Stimulated activated CD8-positive, alpha-beta memory T cell treated with anti-CD3 and anti-CD28 coated beads, Interleukin-15, amount 100 ng/mL, for 1 hour (primary cell): ENCODE measurements around the gene IL1RAPL1.

Experiments used
- DNase-seq: peaks from one replicate; pipeline ENCODE4 v3.0.0-alpha.2; 2020; ENCODE audit warnings: low read depth

The IL1RAPL1 gene

GRCh38 chrX:29652484-29652883 lies 1065.2 kb downstream of the IL1RAPL1 start:
- DNase-seq: no peak

GRCh38 chrX:29653721-29654120 lies 1066.5 kb downstream of the IL1RAPL1 start:
- DNase-seq: no peak

GRCh38 chrX:29659911-29660310 lies 1072.7 kb downstream of the IL1RAPL1 start:
- DNase-seq: no peak

- DNase-seq: no peak
Observed at GRCh38 chrX:29661290-29661689, 1074.0 kb downstream of the IL1RAPL1 start.

- DNase-seq: no peak
Observed at GRCh38 chrX:29662101-29662500, 1074.9 kb downstream of the IL1RAPL1 start.

GRCh38 chrX:29662759-29663503 lies 1075.7 kb downstream of the IL1RAPL1 start:
- no peak for DNase-seq

- no peak for DNase-seq
Observed at GRCh38 chrX:29665532-29665931, 1078.3 kb downstream of the IL1RAPL1 start.

- DNase-seq: no peak
Observed at GRCh38 chrX:29666366-29666765, 1079.1 kb downstream of the IL1RAPL1 start.

- DNase-seq: no peak
Observed at GRCh38 chrX:29671421-29671820, 1084.2 kb downstream of the IL1RAPL1 start.

- DNase-seq: no peak
Observed at GRCh38 chrX:29687687-29688086, 1100.4 kb downstream of the IL1RAPL1 start.

- no peak for DNase-seq
Observed at GRCh38 chrX:29690061-29690460, 1102.8 kb downstream of the IL1RAPL1 start.

- no peak for DNase-seq
Observed at GRCh38 chrX:29691044-29691443, 1103.8 kb downstream of the IL1RAPL1 start.

GRCh38 chrX:29693912-29694311 lies 1106.7 kb downstream of the IL1RAPL1 start:
- no peak for DNase-seq

GRCh38 chrX:29699239-29699638 lies 1112.0 kb downstream of the IL1RAPL1 start:
- no peak for DNase-seq

GRCh38 chrX:29707088-29707487 lies 1119.8 kb downstream of the IL1RAPL1 start:
- DNase-seq: no peak

GRCh38 chrX:29721152-29721551 lies 1133.9 kb downstream of the IL1RAPL1 start:
- DNase-seq: no peak

GRCh38 chrX:29724316-29724715 lies 1137.1 kb downstream of the IL1RAPL1 start:
- no peak for DNase-seq

- no peak for DNase-seq
Observed at GRCh38 chrX:29726811-29727210, 1139.6 kb downstream of the IL1RAPL1 start.

- no peak for DNase-seq
Observed at GRCh38 chrX:29728639-29729038, 1141.4 kb downstream of the IL1RAPL1 start.

- no peak for DNase-seq
Observed at GRCh38 chrX:29744966-29745365, 1157.7 kb downstream of the IL1RAPL1 start.

- DNase-seq: no peak
Observed at GRCh38 chrX:29746326-29746725, 1159.1 kb downstream of the IL1RAPL1 start.

- no peak for DNase-seq
Observed at GRCh38 chrX:29762006-29762405, 1174.8 kb downstream of the IL1RAPL1 start.

GRCh38 chrX:29775890-29776289 lies 1188.6 kb downstream of the IL1RAPL1 start:
- no peak for DNase-seq

GRCh38 chrX:29787656-29788055 lies 1200.4 kb downstream of the IL1RAPL1 start:
- no peak for DNase-seq
